Endothelial cell of umbilical vein (primary cell): ENCODE data around the gene CDCA3. TPM values are rescaled to one million over a fixed set of nuclear protein-coding genes. Genes with fewer than 3 reads are reported as not detected.

ENCODE experiments used
- BruUV-seq: library from RNA; stranded (reverse); fragments of 400-500 nt; replicated peaks from 2 replicates; lab custom pipeline; 2021; lab: Mats Ljungman, UMichigan
- CTCF ChIA-PET: fragments of 300-600, 350-600 bp; sonication (Branson Sonifier 250); formaldehyde crosslinking; loops from one replicate; lab custom pipeline; 2021; ENCODE audit warnings: antibody characterized with exemption, inconsistent platforms; lab: Charles Lee
- POLR2A ChIA-PET: fragments of 300-600, 350-600 bp; sonication (Branson Sonifier 250); formaldehyde crosslinking; loops from one replicate; lab custom pipeline; 2021; ENCODE audit warnings: antibody characterized with exemption, inconsistent platforms; lab: Charles Lee
- DNase-seq: peaks from one replicate; pipeline ENCODE4 v3.0.0-alpha.2; 2011; ENCODE audit warnings: low read depth, low spot score
- FAIRE-seq: peaks from 2 replicates; lab custom pipeline; 2011; peaks lifted over from hg19 to GRCh38; lab: Jason Lieb, UNC
- H2AFZ ChIP-seq: 2 replicates; pipeline ENCODE4 v1.6.0; 2012; ENCODE audit warnings: low read depth, low read length, control low read depth, inconsistent platforms
- H3K27ac ChIP-seq: 2 replicates; pipeline ENCODE4 v1.5.1; 2011; ENCODE audit warnings: low read depth, mild to moderate bottlenecking, control low read depth, low read length, moderate library complexity; ENCODE audit not compliant: insufficient read depth
- H3K27me3 ChIP-seq, 2 experiments: 2 replicates each; pipeline versions ENCODE4 v1.6.0 to v1.6.1; 2011; ENCODE audit warnings: low read length in 2 of 2, mixed read lengths in 1 of 2; ENCODE audit not compliant: control insufficient read depth in 2 of 2, insufficient read depth in 2 of 2
- H3K36me3 ChIP-seq, 2 experiments: 2 replicates in 1 of 2; 3 replicates in 1 of 2; pipeline ENCODE4 v1.5.1; 2011; ENCODE audit warnings: low read length in 2 of 2, mild to moderate bottlenecking in 1 of 2, moderate library complexity in 1 of 2; ENCODE audit not compliant: control insufficient read depth in 2 of 2, insufficient read depth in 2 of 2; ENCODE audit errors: extremely low read depth in 1 of 2
- H3K4me1 ChIP-seq: 3 replicates; pipeline ENCODE4 v1.5.1; 2011; ENCODE audit warnings: mild to moderate bottlenecking, low read length; ENCODE audit not compliant: control insufficient read depth, insufficient read depth; ENCODE audit errors: extremely low read depth
- H3K4me2 ChIP-seq: 2 replicates; pipeline ENCODE4 v1.6.1; 2011; ENCODE audit warnings: low read length, control low read depth, mixed read lengths; ENCODE audit not compliant: insufficient read depth
- H3K4me3 ChIP-seq, 3 experiments: fragments of 200-600 bp in 1 of 3; sonication (generic), shearing (Covaris generic) in 1 of 3; replicated peaks in 1 of 3; 2 replicates each; pipeline ENCODE4 v1.5.1; 2011 to 2016; ENCODE audit warnings: control low read depth in 3 of 3, low read length in 3 of 3, mild to moderate bottlenecking in 2 of 3, inconsistent platforms in 1 of 3, low read depth in 1 of 3, moderate library complexity in 1 of 3; ENCODE audit not compliant: insufficient read depth in 1 of 3
- H3K79me2 ChIP-seq: 2 replicates; pipeline ENCODE4 v1.6.0; 2012; ENCODE audit warnings: low read length, inconsistent platforms; ENCODE audit not compliant: control insufficient read depth, insufficient read depth
- H3K9ac ChIP-seq: replicated peaks from 2 replicates; pipeline ENCODE3; 2011; ENCODE audit warnings: low read length, control low read depth; ENCODE audit not compliant: insufficient read depth; ENCODE audit errors: extremely low read depth
- H3K9me1 ChIP-seq: replicated peaks from 3 replicates; pipeline ENCODE4 v1.6.0; 2011; ENCODE audit warnings: mild to moderate bottlenecking, low read length; ENCODE audit not compliant: control insufficient read depth, insufficient read depth; ENCODE audit errors: extremely low read depth
- H3K9me3 ChIP-seq: replicated peaks from 2 replicates; pipeline ENCODE4 v1.5.1; 2012; ENCODE audit warnings: low read length, inconsistent platforms; ENCODE audit not compliant: control insufficient read depth, insufficient read depth
- H4K20me1 ChIP-seq: replicated peaks from 2 replicates; pipeline ENCODE3; 2011; ENCODE audit warnings: mild to moderate bottlenecking, low read length; ENCODE audit not compliant: control insufficient read depth, insufficient read depth; ENCODE audit errors: extremely low read depth
- EZH2 ChIP-seq: IDR thresholded peaks from 2 replicates; pipeline ENCODE4 v1.6.1; 2012; ENCODE audit warnings: borderline replicate concordance, low read depth, mild to moderate bottlenecking, moderate library complexity, low read length, inconsistent platforms; ENCODE audit not compliant: severe bottlenecking
- FOS ChIP-seq: IDR thresholded peaks from 2 replicates; pipeline ENCODE4 v1.6.1; 2011; ENCODE audit warnings: mild to moderate bottlenecking, low read length, moderate library complexity, borderline replicate concordance; ENCODE audit not compliant: insufficient read depth
- GATA2 ChIP-seq: IDR thresholded peaks from 2 replicates; pipeline ENCODE4 v1.7.0; 2011; ENCODE audit warnings: low read depth, mild to moderate bottlenecking, moderate library complexity, mixed read lengths, low read length; ENCODE audit not compliant: insufficient read length, insufficient read depth
- MYC ChIP-seq: IDR thresholded peaks from one replicate; pipeline ENCODE4 v1.6.1; 2011; ENCODE audit warnings: mild to moderate bottlenecking, low read depth, low read length
- dilution Hi-C: fragments of 300-500 bp; cut with MboI; formaldehyde crosslinking; loops from one replicate; pipeline ENCODE4 v1.15.0; 2019; ENCODE audit warnings: low sequenced_read_pairs; ENCODE audit not compliant: extremely low pct_ligation_motif_present
- intact Hi-C: fragments of 100-400 bp; cut with micrococcal nuclease; formaldehyde crosslinking; loops from one replicate; pipeline ENCODE4 v1.10.0; 2022
- polyA plus RNA-seq, 4 experiments: library from polyadenylated mRNA; depleted of rRNA in 3 of 4; stranded (reverse) in 3 of 4; unstranded in 1 of 4; fragments of >200 nt; gene quantifications; 2 replicates each; pipeline versions ENCODE4 v1.2.1 to v1.2.3, GENCODE V29; 2011 to 2012; ENCODE audit warnings: missing spikeins in 1 of 4
- total RNA-seq: library from RNA; stranded (reverse); gene quantifications from 2 replicates; pipeline ENCODE4 v1.2.3, GENCODE V29; 2021
- TF ChIP-seq, protein P1 (sequence below): IDR thresholded peaks from 2 replicates; pipeline ENCODE4 v1.6.1; 2011; ENCODE audit not compliant: insufficient read depth, insufficient read length

Gene CDCA3
- total and polyA plus RNA-seq, 2 donors (not counting 3 experiments of a cell fraction or from before 2014, with no cell fraction given): 44.3 to 53.5 TPM

DNA sequence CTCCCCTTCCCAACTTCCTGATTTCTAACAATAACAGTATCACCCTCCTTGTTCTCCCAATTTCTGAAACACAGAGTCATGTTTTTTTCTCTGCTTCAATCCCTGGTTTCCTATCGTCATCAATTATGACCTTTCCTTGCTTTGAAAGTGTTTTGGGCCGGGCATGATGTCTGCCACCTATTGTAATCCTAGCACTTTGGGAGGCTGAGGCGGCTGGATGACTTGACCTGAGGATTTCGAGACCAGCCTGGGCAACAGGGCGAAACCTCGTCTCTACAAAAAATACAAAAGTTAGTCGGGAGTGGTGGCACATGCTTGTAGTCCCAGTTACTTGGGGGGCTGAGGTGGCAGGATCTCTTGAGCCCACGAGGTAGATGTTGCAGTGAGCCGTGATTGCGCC, 42.0 kb downstream of the CDCA3 start:
- peaks cover 0 to 9% of the 10 kb centered on the region in 2 experiments for H3K27me3 ChIP-seq
- no peak for DNase-seq
- H4K20me1 ChIP-seq: no peaks in the 10 kb centered on the region
- no peak for TF ChIP-seq EZH2
- TF ChIP-seq, protein P1, sequence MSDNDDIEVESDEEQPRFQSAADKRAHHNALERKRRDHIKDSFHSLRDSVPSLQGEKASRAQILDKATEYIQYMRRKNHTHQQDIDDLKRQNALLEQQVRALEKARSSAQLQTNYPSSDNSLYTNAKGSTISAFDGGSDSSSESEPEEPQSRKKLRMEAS: no peak
- H3K36me3 ChIP-seq: no peaks in the 10 kb centered on the region
- H2AFZ ChIP-seq: no peak overlapping the region
- H3K27ac ChIP-seq: no peak overlapping the region
- H3K4me2 ChIP-seq: no peak overlapping the region
- H3K4me3 ChIP-seq: no peak overlapping the region
- dilution Hi-C loops: no loop called here
- H3K9ac ChIP-seq: no peak overlapping the region
- FAIRE-seq: no peak
- H3K9me1 ChIP-seq: no peaks in the 10 kb centered on the region
- intact Hi-C loops: no loop called here
- BruUV-seq: no TSS peak
- H3K4me1 ChIP-seq: no peaks in the 10 kb centered on the region
- H3K9me3 ChIP-seq: no peaks in the 10 kb centered on the region
- POLR2A ChIA-PET: interaction anchor here (0.6 kb wide), 2 partner anchors 21 to 42 kb away, joined by 3 to 4 read pairs; no protein-coding TSS in a partner anchor
- H3K79me2 ChIP-seq: no peaks in the 10 kb centered on the region
- CTCF ChIA-PET: interaction anchor here (0.9 to 1.8 kb wide), 2 partner anchors 16 to 56 kb away, joined by 4 to 6 read pairs; partner anchors contain the start of gene MLF2

DNA sequence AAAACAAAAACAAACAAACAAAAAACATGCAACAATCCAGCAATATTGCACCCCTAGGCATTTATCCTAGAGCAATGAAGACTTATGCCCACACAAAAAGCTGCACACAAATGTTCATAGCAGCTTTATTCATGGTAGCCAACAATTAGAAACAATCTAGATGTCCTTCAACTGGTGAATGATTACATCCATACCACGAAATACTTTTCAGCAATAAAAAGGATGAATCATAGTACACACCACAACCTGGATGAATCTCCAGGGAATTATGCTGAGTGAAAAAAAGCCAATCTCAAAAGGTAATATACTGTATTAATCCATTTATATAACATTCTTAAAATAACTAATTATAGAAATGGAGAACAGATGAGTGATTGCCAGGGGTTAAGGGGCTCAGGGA, 43.9 kb downstream of the CDCA3 start:
- ChIA-PET POLR2A (no interaction called here), CTCF (interaction anchor here (0.9 to 1.7 kb wide), 3 partner anchors 11 to 18 kb away, joined by 3 to 4 read pairs (median 3); no protein-coding TSS in a partner anchor)
- peaks cover 0 to 9% of the 10 kb centered on the region in 2 experiments for H3K27me3 ChIP-seq
- intact Hi-C loops (no loop called here), dilution Hi-C loops (no loop called here)
- no peak overlapping the region for H3K27ac ChIP-seq
- H3K79me2 ChIP-seq: no peaks in the 10 kb centered on the region
- no peak overlapping the region for H3K4me3 ChIP-seq
- TF ChIP-seq FOS (no peak), EZH2 (no peak), MYC (no peak), GATA2 (no peak)
- no peaks in the 10 kb centered on the region for H3K9me3 ChIP-seq
- no peaks in the 10 kb centered on the region for H3K9me1 ChIP-seq
- no peaks in the 10 kb centered on the region for H3K4me1 ChIP-seq
- H4K20me1 ChIP-seq: no peaks in the 10 kb centered on the region
- no peak overlapping the region for H3K4me2 ChIP-seq
- no peak for FAIRE-seq
- BruUV-seq: no TSS peak
- H3K36me3 ChIP-seq: no peaks in the 10 kb centered on the region
- no peak for DNase-seq
- no peak overlapping the region for H2AFZ ChIP-seq
- no peak overlapping the region for H3K9ac ChIP-seq
